Activated CD4-positive, CD25-positive, alpha-beta regulatory T cell treated with anti-CD3 and anti-CD28 coated beads, Interleukin-2, amount 50 U/mL, for 72 hours (primary cell): ENCODE measurements around the gene PGBD1.

Experiments used
- DNase-seq: peaks from one replicate; pipeline ENCODE4 v3.0.0; 2021

Gene PGBD1

GRCh38 chr6:28281288-28282064 lies at the start of gene PGBD1:
Gene PGBD1 (plus strand): TSS chr6:28281572. CDS start chr6:28283814, 2,242 bp downstream.
- DNase-seq: peak; percentile 43

DNA sequence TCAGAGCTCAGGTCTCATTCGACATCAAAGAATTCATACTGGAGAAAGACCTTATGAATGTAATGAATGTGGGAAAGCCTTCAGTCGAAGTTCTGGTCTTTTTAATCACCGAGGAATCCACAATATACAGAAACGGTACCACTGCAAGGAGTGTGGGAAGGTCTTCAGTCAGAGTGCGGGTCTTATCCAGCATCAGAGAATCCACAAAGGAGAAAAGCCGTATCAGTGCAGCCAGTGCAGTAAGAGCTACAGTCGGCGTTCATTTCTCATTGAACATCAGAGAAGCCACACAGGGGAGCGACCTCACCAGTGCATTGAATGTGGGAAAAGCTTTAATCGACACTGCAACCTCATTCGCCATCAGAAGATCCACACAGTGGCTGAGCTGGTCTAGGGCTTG lies 48.6 kb upstream of the PGBD1 start:
- DNase-seq: no peak

GRCh38 chr6:28235912-28236452 lies 45.4 kb upstream of the PGBD1 start:
- DNase-seq: no peak

- DNase-seq: no peak
These were observed 41.7 kb upstream of the PGBD1 start for GRCh38 chr6:28239636-28240035.

DNA sequence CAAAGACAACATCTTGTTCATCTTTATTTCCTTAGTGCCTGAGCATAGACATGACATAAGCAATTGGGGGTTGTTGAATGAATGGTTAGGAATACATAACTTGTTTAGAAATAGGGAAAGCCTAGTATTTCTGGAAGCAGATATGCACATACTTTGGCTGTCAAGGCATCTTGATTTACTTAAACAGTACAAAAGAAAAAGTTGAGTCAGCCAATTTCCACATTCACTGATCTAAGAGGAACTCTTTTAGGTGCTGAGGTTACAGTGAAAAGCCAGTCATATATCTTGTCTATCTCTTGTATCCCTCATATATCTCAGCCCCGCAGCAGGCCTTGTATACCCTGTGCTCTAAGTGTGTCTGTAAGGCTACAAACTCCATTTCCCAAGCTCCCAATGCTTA lies 40.9 kb upstream of the PGBD1 start:
- DNase-seq: no peak

GRCh38 chr6:28243946-28244345 lies 37.4 kb upstream of the PGBD1 start:
- no peak for DNase-seq

- no peak for DNase-seq
These were observed 36.0 kb upstream of the PGBD1 start for GRCh38 chr6:28245206-28245941.

DNA sequence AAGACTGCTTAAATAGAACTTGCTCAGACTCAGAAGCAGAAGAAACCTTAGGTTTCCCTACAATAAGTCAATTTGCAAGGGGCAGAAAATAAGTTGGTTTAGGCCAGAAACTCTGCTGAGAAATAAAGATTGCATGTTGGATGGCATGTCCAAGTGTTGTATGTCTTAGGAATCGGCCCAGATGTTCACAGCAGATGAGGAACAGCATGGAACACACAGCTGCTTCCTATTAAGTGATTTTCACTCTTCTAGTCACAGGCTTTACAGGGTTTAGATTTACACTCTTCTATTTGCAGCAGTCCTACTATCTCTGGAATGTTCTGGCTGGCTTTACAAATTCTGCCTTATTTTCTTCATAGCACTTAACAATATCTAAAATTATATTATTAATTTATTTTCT lies 32.5 kb upstream of the PGBD1 start:
- DNase-seq: no peak

- no peak for DNase-seq
These were observed 30.6 kb upstream of the PGBD1 start for GRCh38 chr6:28250747-28251146.

- DNase-seq: peak; percentile 55
These were observed 29.7 kb upstream of the PGBD1 start for GRCh38 chr6:28251661-28252008.

DNA sequence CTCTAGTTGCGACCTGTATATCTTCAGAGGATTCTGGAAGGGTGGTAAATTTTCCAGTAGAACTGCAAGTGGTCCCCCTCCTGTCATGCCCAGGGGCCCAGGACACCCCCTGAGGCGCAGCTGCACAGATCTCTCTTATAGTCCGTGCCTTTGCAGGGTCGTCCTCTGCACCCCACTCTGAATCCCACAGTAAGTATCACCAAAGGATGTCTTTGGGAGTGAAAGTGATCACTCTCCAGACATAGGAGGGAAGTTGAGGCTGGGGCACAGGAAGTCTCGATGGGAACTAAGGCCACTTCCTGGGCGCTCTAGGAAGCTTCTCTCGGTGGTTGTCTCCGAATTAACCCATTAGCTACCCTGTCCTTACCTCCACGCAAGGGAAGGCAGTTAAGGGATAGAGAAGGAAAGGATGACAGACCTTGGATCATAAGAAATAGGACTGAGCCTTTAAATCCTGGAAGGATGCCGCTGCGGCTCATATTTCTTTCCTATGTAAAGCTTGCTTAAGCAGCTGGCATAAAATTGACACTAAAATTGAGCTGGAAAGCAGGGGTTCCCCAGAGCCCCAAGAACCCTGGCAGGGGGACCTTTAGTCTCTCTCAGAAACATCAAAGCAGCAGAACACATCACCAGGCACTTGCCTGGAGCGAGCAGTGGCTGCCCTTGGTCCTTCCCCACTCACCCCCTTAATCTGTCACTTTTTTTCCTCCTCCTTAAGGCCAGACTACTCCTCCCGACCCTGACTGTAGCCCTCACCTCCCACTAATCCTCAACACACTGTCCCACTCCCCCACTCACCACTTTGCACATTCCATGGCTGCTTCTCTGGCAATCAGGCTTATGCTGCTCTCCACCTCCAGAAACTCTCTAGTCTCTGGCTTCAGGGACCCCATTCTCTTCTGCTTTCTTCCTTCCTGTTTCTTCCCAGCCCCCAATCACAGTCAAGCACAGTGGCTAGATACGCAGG lies 29.1 kb upstream of the PGBD1 start, which contains the start of gene ZKSCAN4:
Gene ZKSCAN4, minus strand, starts transcription at position 261 of the 967 bp plus-strand sequence. CDS start 289 bp downstream, outside the sequence.
- peak; percentile 61 for DNase-seq

- no peak for DNase-seq
These were observed 27.3 kb upstream of the PGBD1 start for GRCh38 chr6:28254121-28254519.

DNA sequence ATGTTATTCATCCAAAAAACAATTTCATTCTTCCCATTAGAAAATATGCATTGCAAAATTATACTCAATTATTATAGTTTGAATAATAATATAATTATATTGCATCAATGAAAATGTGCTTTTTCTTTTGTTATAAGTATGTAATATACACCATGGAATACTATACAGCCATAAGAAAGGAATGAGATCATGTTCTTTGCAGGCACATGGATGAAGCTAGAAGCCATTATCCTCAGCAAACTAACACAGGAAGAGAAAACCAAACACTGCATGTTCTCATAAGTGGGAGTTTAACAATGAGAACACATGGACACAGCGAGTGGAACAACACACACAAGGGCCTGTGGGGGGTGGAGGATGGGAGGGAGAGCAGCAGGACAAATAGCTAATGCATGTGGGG lies 24.3 kb upstream of the PGBD1 start:
- DNase-seq: no peak

GRCh38 chr6:28258877-28259777 lies 22.2 kb upstream of the PGBD1 start, which contains the start of gene NKAPL:
Gene NKAPL (plus strand): TSS chr6:28259297. CDS start chr6:28259372, 75 bp downstream.
- peak; percentile 69 for DNase-seq

- no peak for DNase-seq
These were observed 17.4 kb upstream of the PGBD1 start for GRCh38 chr6:28263922-28264321.

GRCh38 chr6:28264834-28265401 lies 16.5 kb upstream of the PGBD1 start:
- DNase-seq: no peak

- DNase-seq: no peak
These were observed 14.8 kb upstream of the PGBD1 start for GRCh38 chr6:28266563-28266961.

GRCh38 chr6:28266962-28267694 lies 14.2 kb upstream of the PGBD1 start, which contains the start of gene ZSCAN26:
Gene ZSCAN26 (plus strand): TSS chr6:28267143. CDS start chr6:28271920, 4,777 bp downstream.
- DNase-seq: peak; percentile 70

DNA sequence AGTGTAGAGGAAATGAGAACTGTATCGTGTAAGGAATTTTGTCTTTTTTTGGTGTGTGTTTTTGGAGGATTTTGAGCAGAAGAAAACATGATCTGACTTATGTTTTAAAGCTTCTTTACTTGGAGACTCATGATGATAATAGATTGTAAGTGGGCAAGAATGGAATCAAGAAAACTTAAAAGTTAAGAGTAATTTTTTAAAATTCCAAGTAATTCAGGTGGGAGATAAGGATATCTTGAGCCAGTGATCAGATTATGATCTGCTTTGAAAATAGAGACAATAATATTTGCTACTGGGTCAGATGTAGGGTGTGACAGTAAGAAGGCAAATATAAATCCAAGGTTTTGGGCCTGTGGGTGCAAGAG lies 13.7 kb upstream of the PGBD1 start:
- DNase-seq: no peak

- no peak for DNase-seq
These were observed 11.9 kb upstream of the PGBD1 start for GRCh38 chr6:28269492-28269891.
